ENCODE data around the gene RALGAPA2. TPM values are rescaled to one million over a fixed set of nuclear protein-coding genes. Genes with fewer than 3 reads are reported as not detected.

Gene RALGAPA2
- total RNA-seq, 1 experiment from 2014 or later, result 9.8 TPM

DNA sequence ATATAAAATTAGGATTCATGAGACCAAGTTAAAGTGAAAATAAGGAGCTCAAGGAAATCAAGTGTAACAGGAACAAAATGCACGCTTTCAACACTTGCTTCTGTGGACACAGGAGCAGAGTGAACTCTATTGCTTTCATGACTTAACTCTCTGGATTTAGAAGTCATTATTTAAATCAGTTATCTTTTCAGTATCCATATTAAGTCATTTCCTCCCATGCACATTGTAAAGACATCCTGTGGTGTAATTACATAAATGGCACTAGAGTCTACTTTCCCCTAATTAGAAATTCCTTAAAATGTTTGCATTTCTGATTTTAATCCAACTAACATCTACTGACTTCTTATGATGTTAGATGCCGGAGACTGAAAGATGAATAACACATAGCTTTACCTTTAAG is 256.5 kb downstream of the RALGAPA2 start:
- Histone ChIP-seq H3K27me3 (ENCODE audit: low read length) (no peaks in the 10 kb centered on the region), H3F3A (ENCODE audit: low read length, unreplicated experiment) (peaks cover 4% of the 10 kb centered on the region), H2AFZ (ENCODE audit: low read length) (no peak overlapping the region), H3K27ac (ENCODE audit: low read length) (no peak overlapping the region), H3K9me3 (ENCODE audit: low read length) (no peaks in the 10 kb centered on the region), H3K9me2 (replicated peaks; ENCODE audit: low read length) (no peaks in the 10 kb centered on the region), H3K4me2 (ENCODE audit: low read length) (no peak overlapping the region), H3K36me3 (ENCODE audit: low read depth, low read length) (no peaks in the 10 kb centered on the region), H3K4me3 (ENCODE audit: low read length) (no peak overlapping the region), H4K20me1 (ENCODE audit: low read length) (no peaks in the 10 kb centered on the region), H3K79me2 (ENCODE audit: low read length) (no peaks in the 10 kb centered on the region), H3K4me1 (ENCODE audit: insufficient read depth, low read length) (peaks cover 47% of the 10 kb centered on the region), H3K9ac (ENCODE audit: low read length) (no peak overlapping the region)
- ChIA-PET POLR2A (ENCODE audit: unreplicated experiment) (no interaction called here), CTCF (no interaction called here)
- no TSS peak for BruUV-seq (replicated peaks)
- TF ChIP-seq, protein P1, sequence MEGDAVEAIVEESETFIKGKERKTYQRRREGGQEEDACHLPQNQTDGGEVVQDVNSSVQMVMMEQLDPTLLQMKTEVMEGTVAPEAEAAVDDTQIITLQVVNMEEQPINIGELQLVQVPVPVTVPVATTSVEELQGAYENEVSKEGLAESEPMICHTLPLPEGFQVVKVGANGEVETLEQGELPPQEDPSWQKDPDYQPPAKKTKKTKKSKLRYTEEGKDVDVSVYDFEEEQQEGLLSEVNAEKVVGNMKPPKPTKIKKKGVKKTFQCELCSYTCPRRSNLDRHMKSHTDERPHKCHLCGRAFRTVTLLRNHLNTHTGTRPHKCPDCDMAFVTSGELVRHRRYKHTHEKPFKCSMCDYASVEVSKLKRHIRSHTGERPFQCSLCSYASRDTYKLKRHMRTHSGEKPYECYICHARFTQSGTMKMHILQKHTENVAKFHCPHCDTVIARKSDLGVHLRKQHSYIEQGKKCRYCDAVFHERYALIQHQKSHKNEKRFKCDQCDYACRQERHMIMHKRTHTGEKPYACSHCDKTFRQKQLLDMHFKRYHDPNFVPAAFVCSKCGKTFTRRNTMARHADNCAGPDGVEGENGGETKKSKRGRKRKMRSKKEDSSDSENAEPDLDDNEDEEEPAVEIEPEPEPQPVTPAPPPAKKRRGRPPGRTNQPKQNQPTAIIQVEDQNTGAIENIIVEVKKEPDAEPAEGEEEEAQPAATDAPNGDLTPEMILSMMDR (conservative IDR thresholded peaks at IDR 0.05; ENCODE audit: low read depth, low read length), result no peak
- TF ChIP-seq EZH2 (IDR thresholded peaks at IDR 0.05; ENCODE audit: low read length, unreplicated experiment) (no peak), EZH2phosphoT487 (IDR thresholded peaks at IDR 0.05; ENCODE audit: borderline replicate concordance, low read length) (no peak)
- DNase-seq (no peak), ATAC-seq (no peak)
- intact Hi-C loops (cut with micrococcal nuclease), result no loop called here

DNA sequence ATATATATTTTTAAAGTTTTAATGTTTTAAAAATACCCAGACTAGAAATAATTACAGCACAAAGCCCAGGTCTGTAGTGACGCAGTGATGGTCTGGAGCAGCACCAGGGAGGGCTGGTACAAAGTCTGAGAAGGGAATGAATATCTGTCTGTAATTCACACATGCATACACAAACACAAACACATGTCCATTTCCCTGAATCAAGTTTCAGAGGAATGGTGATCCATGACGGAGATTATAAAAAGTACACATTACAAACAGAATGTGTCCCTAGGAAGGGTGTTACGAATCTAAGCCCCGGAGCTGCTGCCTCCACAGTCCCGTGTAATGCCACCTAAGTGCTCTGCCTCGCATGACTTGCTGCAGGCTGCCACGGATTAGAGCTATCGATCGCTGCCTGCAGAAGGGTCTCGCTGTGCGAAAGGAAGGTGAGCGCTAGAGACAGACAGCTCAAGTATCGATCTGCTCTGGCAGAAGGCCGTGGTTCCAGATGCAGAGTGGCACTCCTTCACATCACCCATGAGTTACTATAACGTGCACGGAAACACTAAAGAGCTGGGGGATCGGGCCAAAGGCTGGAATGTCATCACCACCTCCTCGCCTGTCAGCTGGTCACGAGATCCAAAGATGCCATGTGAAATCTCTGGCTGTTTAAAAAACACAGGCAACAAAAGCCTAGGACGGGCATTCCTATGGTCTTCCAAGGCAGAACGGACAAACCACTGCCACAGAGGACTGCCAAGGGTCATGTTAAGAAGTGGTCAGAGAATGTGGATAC is 257.4 kb downstream of the RALGAPA2 start:
- H3F3A ChIP-seq (ENCODE audit: low read length, unreplicated experiment), result peaks cover 4% of the 10 kb centered on the region
- H2AFZ ChIP-seq (ENCODE audit: low read length), result no peak overlapping the region
- no peak overlapping the region for H3K9ac ChIP-seq (ENCODE audit: low read length)
- no peak for TF ChIP-seq EZH2phosphoT487 (IDR thresholded peaks at IDR 0.05; ENCODE audit: borderline replicate concordance, low read length)
- TF ChIP-seq EZH2 (IDR thresholded peaks at IDR 0.05; ENCODE audit: low read length, unreplicated experiment), result no peak
- TF ChIP-seq, protein P1 (conservative IDR thresholded peaks at IDR 0.05; ENCODE audit: low read depth, low read length), result no peak
- H4K20me1 ChIP-seq (ENCODE audit: low read length), result no peaks in the 10 kb centered on the region
- DNase-seq, result no peak
- intact Hi-C loops (cut with micrococcal nuclease), result loop anchor here (5.0 kb wide), 1 partner anchor 93 kb away; no protein-coding TSS in a partner anchor
- POLR2A ChIA-PET (ENCODE audit: unreplicated experiment), result no interaction called here
- H3K79me2 ChIP-seq (ENCODE audit: low read length), result no peaks in the 10 kb centered on the region
- H3K27me3 ChIP-seq (ENCODE audit: low read length), result no peaks in the 10 kb centered on the region
- H3K9me3 ChIP-seq (ENCODE audit: low read length), result no peaks in the 10 kb centered on the region
- no TSS peak for BruUV-seq (replicated peaks)
- H3K4me2 ChIP-seq (ENCODE audit: low read length), result no peak overlapping the region
- no peaks in the 10 kb centered on the region for H3K36me3 ChIP-seq (ENCODE audit: low read depth, low read length)
- peaks cover 53% of the 10 kb centered on the region for H3K4me1 ChIP-seq (ENCODE audit: insufficient read depth, low read length)
- no peak for ATAC-seq
- CTCF ChIA-PET, result interaction anchor here (0.6 kb wide), 1 partner anchor 12 kb away, joined by 3 read pairs; no protein-coding TSS in a partner anchor
- H3K4me3 ChIP-seq (ENCODE audit: low read length), result no peak overlapping the region
- no peak overlapping the region for H3K27ac ChIP-seq (ENCODE audit: low read length)
- H3K9me2 ChIP-seq (replicated peaks; ENCODE audit: low read length), result no peaks in the 10 kb centered on the region

DNA sequence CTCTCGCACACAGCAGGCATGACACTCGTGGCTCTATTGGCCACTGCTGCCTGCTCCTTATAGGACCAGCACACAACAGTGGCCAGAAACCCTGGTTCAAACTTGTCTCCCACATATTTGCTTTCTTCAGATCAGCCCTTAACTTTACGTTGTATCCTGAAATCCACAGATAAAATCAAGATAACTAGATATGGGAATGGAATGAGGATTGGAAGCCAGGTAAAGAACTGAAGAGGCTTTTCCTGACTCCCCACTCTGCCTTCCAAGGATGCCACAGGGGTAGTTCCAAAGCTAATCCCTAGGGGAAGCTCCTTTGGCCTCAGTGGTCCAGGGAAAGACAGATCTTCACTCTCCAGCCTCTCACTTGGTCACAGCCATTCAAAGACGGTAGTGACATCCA is 258.1 kb downstream of the RALGAPA2 start:
- DNase-seq, result no peak
- BruUV-seq (replicated peaks), result no TSS peak
- Histone ChIP-seq H2AFZ (ENCODE audit: low read length) (no peak overlapping the region), H3K9ac (ENCODE audit: low read length) (no peak overlapping the region), H3F3A (ENCODE audit: low read length, unreplicated experiment) (peaks cover 4% of the 10 kb centered on the region), H3K9me3 (ENCODE audit: low read length) (no peaks in the 10 kb centered on the region), H3K4me2 (ENCODE audit: low read length) (no peak overlapping the region), H3K4me3 (ENCODE audit: low read length) (no peak overlapping the region), H3K9me2 (replicated peaks; ENCODE audit: low read length) (no peaks in the 10 kb centered on the region), H3K27me3 (ENCODE audit: low read length) (no peaks in the 10 kb centered on the region), H3K79me2 (ENCODE audit: low read length) (no peaks in the 10 kb centered on the region), H3K4me1 (ENCODE audit: insufficient read depth, low read length) (peaks cover 47% of the 10 kb centered on the region), H3K36me3 (ENCODE audit: low read depth, low read length) (no peaks in the 10 kb centered on the region), H3K27ac (ENCODE audit: low read length) (no peak overlapping the region), H4K20me1 (ENCODE audit: low read length) (no peaks in the 10 kb centered on the region)
- no peak for TF ChIP-seq EZH2phosphoT487 (IDR thresholded peaks at IDR 0.05; ENCODE audit: borderline replicate concordance, low read length)
- no peak for TF ChIP-seq EZH2 (IDR thresholded peaks at IDR 0.05; ENCODE audit: low read length, unreplicated experiment)
- TF ChIP-seq, protein P1 (conservative IDR thresholded peaks at IDR 0.05; ENCODE audit: low read depth, low read length), result no peak
- intact Hi-C loops (cut with micrococcal nuclease), result loop anchor here (5.0 kb wide), 1 partner anchor 92 kb away; no protein-coding TSS in a partner anchor
- no peak for ATAC-seq
- ChIA-PET CTCF (no interaction called here), POLR2A (ENCODE audit: unreplicated experiment) (no interaction called here)
